ENCODE measurements around the gene ARID1B.

The ARID1B gene

GRCh38 chr6:156934069-156934460 lies 156.9 kb downstream of the ARID1B start (continued):
- TF ChIP-seq ZNF133 (tag by site-specific recombination; IDR thresholded peaks at IDR 0.05) (no peak), ZBTB21 (tag by site-specific recombination; IDR thresholded peaks at IDR 0.05) (no peak), ZNF26 (tag by site-specific recombination; IDR thresholded peaks at IDR 0.05) (no peak), MEIS1 (CRISPR knock-in tag; IDR thresholded peaks at IDR 0.05; ENCODE audit: borderline replicate concordance) (no peak), YY2 (tag by site-specific recombination; IDR thresholded peaks at IDR 0.05) (no peak)

- Histone ChIP-seq H3K4me1 (ENCODE audit: control insufficient read depth, insufficient read depth, low read length) (peaks cover 39% of the 10 kb centered on the region), H3K36me3 (ENCODE audit: control insufficient read depth in 2 of 2, insufficient read depth in 1 of 2, low read length in 2 of 2) (no peaks in the 10 kb centered on the region; a peak in 1 of 3 replicates), H3K4me3 (ENCODE audit: low read depth, low read length) (no peak overlapping the region), H3K27ac (ENCODE audit: extremely low read depth, low read depth, low read length) (no peak overlapping the region), H3K9me3 (ENCODE audit: control insufficient read depth, insufficient read depth, low read depth, low read length) (no peaks in the 10 kb centered on the region)
- no peak for TF ChIP-seq SP2 (tag by site-specific recombination; IDR thresholded peaks at IDR 0.05)
- TF ChIP-seq ZNF138 (tag by site-specific recombination; IDR thresholded peaks at IDR 0.05; ENCODE audit: borderline replicate concordance) = no peak
- TF ChIP-seq ZNF324 (tag by site-specific recombination; IDR thresholded peaks at IDR 0.05) = no peak
- no peak for TF ChIP-seq ZNF366 (tag by site-specific recombination; conservative IDR thresholded peaks at IDR 0.05)
- no peak for TF ChIP-seq MYNN (tag by site-specific recombination; IDR thresholded peaks at IDR 0.05; ENCODE audit: borderline replicate concordance)
- TF ChIP-seq ZSCAN16 (tag by site-specific recombination; IDR thresholded peaks at IDR 0.05) = no peak
- no peak for TF ChIP-seq ZNF600 (tag by site-specific recombination; IDR thresholded peaks at IDR 0.05)
- no peak for TF ChIP-seq KLF9 (tag by site-specific recombination; IDR thresholded peaks at IDR 0.05; ENCODE audit: low read depth)
- no peak for TF ChIP-seq ZBTB7A (tag by site-specific recombination; IDR thresholded peaks at IDR 0.05; ENCODE audit: low read depth)
- no peak for TF ChIP-seq ZNF48 (tag by site-specific recombination; IDR thresholded peaks at IDR 0.05)
- TF ChIP-seq ZNF792 (tag by site-specific recombination; IDR thresholded peaks at IDR 0.05) = no peak
- no peak for TF ChIP-seq ZBTB8A (tag by site-specific recombination; IDR thresholded peaks at IDR 0.05)
- no peak for TF ChIP-seq ZNF596 (tag by site-specific recombination; IDR thresholded peaks at IDR 0.05)
- no peak for TF ChIP-seq GLI2 (tag by site-specific recombination; IDR thresholded peaks at IDR 0.05; ENCODE audit: borderline replicate concordance, low read depth)
- TF ChIP-seq ZNF26 (tag by site-specific recombination; IDR thresholded peaks at IDR 0.05) = no peak
- no peak for TF ChIP-seq SP3 (tag by site-specific recombination; IDR thresholded peaks at IDR 0.05)
- ChIA-PET POLR2A (interaction anchor here (0.6 kb wide), 1 partner anchor 181 kb away, joined by 9 read pairs; no protein-coding TSS in a partner anchor), CTCF (interaction anchor here (1.0 to 1.6 kb wide), 4 partner anchors 7 to 133 kb away, joined by 3 to 8 read pairs (median 4); no protein-coding TSS in a partner anchor)
Observed at GRCh38 chr6:156935000-156935399, 157.8 kb downstream of the ARID1B start.

GRCh38 chr6:156938143-156938542 lies 161.0 kb downstream of the ARID1B start:
- Histone ChIP-seq H3K4me1 (ENCODE audit: control insufficient read depth, insufficient read depth, low read length) (peaks cover 36% of the 10 kb centered on the region), H3K9me3 (ENCODE audit: control insufficient read depth, insufficient read depth, low read depth, low read length) (no peaks in the 10 kb centered on the region), H3K27ac (ENCODE audit: extremely low read depth, low read depth, low read length) (no peak overlapping the region), H3K4me3 (ENCODE audit: low read depth, low read length) (no peak overlapping the region), H3K36me3 (ENCODE audit: control insufficient read depth in 2 of 2, insufficient read depth in 1 of 2, low read length in 2 of 2) (no peaks in the 10 kb centered on the region; a peak in 1 of 3 replicates)
- CTCF ChIA-PET = interaction anchor here (0.6 to 0.7 kb wide), 3 partner anchors 8 to 36 kb away, joined by 3 to 5 read pairs (median 3); no protein-coding TSS in a partner anchor
- POLR2A ChIA-PET = no interaction called here
- TF ChIP-seq ZNF221 (tag by site-specific recombination; IDR thresholded peaks at IDR 0.05; ENCODE audit: borderline replicate concordance) = no peak
- no peak for TF ChIP-seq ZNF560 (tag by site-specific recombination; IDR thresholded peaks at IDR 0.05; ENCODE audit: borderline replicate concordance)
- TF ChIP-seq BCL6B (tag by site-specific recombination; IDR thresholded peaks at IDR 0.05) = no peak
- no peak for TF ChIP-seq KLF8 (tag by site-specific recombination; IDR thresholded peaks at IDR 0.05)
- TF ChIP-seq PRDM6 (tag by site-specific recombination; IDR thresholded peaks at IDR 0.05) = peak; percentile 72
- TF ChIP-seq ZBTB26 (tag by site-specific recombination; optimal IDR thresholded peaks at IDR 0.05) = no peak
- TF ChIP-seq ZNF239 (tag by site-specific recombination; IDR thresholded peaks at IDR 0.05) = no peak
- TF ChIP-seq ZNF521 (tag by site-specific recombination; IDR thresholded peaks at IDR 0.05) = no peak
- peak; percentile 95 for TF ChIP-seq ZBTB20 (tag by site-specific recombination; IDR thresholded peaks at IDR 0.05)

Data from HEK293 (cell line).